Body of pancreas (tissue), 4 donors: ENCODE measurements around the gene TFAM.

Experiments used
- POLR2A ChIP-seq, 3 donors: fragments of 450-650 bp; IDR thresholded peaks; one replicate each; pipeline ENCODE4 v1.6.1; 2016; ENCODE audit warnings: antibody characterized with exemption in 3 of 3, mild to moderate bottlenecking in 2 of 3
- TF ChIP-seq, protein P1 (sequence below), 7 experiments: fragments of 450-650 bp in 4 of 7; fragments of 200-600 bp in 3 of 7; sonication (generic) in 3 of 7; IDR thresholded peaks; one replicate each; pipeline ENCODE4 v1.5.1; 2016 to 2019; ENCODE audit warnings: antibody characterized with exemption in 7 of 7

DNA sequence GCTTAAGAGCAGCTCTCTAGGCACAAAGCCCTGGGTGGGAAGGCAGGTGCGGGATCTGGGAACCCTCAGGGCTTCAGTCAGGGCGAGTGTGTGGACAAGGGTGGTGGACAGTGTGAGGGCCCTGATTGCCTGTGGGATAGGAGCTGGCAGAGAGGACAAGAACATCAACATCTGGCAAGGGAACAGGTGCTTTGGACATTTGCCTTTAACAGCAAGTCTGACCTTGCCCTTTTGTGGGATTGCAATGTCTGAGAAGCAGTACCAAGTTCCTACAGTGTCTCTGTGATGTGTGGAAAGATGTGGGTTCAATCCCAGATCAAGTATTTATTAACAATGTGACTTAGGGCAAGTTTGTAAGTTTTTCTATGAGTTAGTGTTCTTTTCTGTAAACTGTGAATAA is 46.7 kb downstream of the TFAM start:
- no peak for TF ChIP-seq POLR2A (IDR thresholded peaks at IDR 0.05)
- TF ChIP-seq, protein P1, sequence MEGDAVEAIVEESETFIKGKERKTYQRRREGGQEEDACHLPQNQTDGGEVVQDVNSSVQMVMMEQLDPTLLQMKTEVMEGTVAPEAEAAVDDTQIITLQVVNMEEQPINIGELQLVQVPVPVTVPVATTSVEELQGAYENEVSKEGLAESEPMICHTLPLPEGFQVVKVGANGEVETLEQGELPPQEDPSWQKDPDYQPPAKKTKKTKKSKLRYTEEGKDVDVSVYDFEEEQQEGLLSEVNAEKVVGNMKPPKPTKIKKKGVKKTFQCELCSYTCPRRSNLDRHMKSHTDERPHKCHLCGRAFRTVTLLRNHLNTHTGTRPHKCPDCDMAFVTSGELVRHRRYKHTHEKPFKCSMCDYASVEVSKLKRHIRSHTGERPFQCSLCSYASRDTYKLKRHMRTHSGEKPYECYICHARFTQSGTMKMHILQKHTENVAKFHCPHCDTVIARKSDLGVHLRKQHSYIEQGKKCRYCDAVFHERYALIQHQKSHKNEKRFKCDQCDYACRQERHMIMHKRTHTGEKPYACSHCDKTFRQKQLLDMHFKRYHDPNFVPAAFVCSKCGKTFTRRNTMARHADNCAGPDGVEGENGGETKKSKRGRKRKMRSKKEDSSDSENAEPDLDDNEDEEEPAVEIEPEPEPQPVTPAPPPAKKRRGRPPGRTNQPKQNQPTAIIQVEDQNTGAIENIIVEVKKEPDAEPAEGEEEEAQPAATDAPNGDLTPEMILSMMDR (IDR thresholded peaks at IDR 0.05) = no peak
